KOPT-K1 (cell line): Measurements from ENCODE around the gene MTREX.

Source experiments
- H3K27ac ChIP-seq: fragments of 200-600 bp; sonication (generic); 2 replicates; pipeline ENCODE4 v1.5.1; 2016; ENCODE audit warnings: antibody characterized with exemption, mild to moderate bottlenecking, low read depth, low read length; ENCODE audit not compliant: poor library complexity, severe bottlenecking
- H3K36me3 ChIP-seq: fragments of 200-600 bp; sonication (generic); 2 replicates; pipeline ENCODE4 v1.5.1; 2017; ENCODE audit warnings: antibody characterized with exemption, mild to moderate bottlenecking, low read length, moderate library complexity; ENCODE audit not compliant: insufficient read depth
- H3K9me3 ChIP-seq: fragments of 200-600 bp; sonication (generic); 2 replicates; pipeline ENCODE4 v1.5.1; 2017; ENCODE audit warnings: antibody characterized with exemption, low read length, mild to moderate bottlenecking; ENCODE audit not compliant: insufficient read depth, poor library complexity, severe bottlenecking

The MTREX gene

DNA sequence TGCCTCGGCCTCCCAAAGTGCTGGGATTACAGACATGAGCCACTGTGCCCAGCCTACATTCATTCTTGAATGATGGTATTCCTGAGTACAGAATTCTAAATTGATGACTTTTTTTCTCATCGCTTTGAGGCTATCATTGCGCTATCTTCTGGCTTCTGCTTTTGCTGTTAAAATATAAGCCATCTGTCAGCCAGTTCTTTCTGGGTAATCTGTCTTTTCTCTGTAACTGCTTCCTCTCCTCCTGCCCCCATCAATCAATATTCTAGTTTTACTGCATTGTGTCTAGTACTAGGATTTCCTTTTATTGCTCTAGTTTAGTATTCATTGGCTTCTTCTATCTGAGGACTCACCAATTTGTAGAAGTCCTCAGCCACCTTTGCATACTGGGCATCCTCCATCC is 138.0 kb downstream of the MTREX start:
- Histone ChIP-seq H3K27ac (no peak overlapping the region), H3K36me3 (peaks cover 8% of the 10 kb centered on the region), H3K9me3 (no peaks in the 10 kb centered on the region)

DNA sequence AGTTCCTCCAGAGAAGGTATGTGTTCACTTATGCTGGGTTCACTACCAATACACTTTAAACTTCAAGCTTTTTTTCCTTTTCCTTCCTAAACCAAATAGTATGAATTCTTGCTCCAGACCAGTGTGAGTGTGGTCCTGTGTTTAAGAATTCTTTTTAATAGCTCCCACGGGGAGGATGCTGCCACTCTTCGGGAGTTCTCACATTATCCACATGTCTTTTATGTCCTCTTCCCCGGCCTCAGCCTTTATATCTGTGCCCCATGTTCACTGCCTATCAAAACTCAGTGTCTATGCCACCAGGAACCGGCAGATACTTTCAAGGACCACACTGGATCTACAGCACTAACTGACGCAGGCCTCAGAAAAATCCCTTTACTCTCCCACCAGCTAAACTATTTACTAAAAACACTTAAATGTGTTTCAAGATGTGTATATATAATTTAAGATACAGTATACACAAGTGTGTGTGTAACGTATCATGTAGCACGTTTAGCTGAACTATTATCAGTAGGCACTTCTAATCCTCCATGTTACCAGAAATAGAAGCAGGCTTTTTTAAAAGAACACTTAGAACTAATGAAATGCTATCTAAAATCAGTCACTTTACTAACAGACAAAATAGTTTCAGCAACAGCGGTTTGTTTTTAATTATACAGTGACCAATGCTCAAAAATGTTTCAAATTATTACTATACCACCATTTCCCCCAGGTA is 139.0 kb downstream of the MTREX start:
- Histone ChIP-seq H3K27ac (no peak overlapping the region), H3K9me3 (no peaks in the 10 kb centered on the region), H3K36me3 (no peaks in the 10 kb centered on the region)

DNA sequence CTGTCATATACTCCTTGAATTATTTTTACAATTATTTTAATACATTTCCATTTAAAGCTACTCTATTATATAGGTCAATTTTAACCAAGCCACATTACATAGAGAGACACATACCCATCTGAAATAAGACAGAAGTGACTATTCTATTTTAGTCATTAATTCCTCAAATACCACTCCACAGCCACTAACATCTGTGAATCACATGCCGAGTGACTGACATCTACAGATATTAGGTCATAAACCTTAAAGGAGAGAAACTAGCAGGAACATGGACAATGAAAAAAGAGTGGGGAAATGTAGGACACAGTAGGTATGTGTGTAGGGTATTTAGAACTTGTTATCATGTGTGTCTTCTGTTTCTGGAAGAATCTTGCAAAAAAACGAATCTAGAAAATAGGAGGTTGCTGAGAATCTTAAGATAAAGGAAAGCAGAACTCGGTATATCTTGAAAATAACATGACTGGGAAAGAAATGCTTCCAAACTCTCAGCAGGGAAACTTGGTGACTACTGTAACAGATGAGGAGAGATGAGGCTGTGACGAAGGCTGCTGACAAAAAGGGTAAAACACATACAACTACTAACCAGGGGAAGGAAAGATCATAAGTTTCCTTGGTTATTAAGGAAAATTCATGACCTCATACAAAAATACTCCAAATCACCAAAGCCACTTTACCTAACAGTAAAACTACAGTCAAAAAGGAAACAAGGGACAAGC is 142.4 kb downstream of the MTREX start:
- Histone ChIP-seq H3K27ac (no peak overlapping the region), H3K36me3 (no peaks in the 10 kb centered on the region), H3K9me3 (no peaks in the 10 kb centered on the region)

DNA sequence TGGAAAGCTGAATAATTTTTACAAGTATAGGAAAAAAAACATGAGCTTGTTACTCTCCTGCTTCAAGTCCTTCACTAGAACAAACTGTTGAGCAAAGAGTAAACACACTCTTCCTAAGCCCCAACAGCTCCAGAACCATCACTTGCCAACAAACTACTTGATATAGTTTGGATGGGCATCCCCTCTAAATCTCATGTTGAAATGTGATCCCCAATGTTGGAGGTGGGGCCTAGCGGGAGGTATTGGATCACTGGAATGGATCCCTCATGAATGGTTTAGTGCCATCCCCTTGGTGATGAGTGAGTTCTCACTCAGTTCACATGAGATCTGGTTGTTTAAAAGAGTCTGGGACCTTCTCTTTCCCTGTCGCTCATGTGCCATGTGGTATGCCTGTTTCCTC is 144.2 kb downstream of the MTREX start:
- Histone ChIP-seq H3K36me3 (no peaks in the 10 kb centered on the region), H3K27ac (no peak overlapping the region), H3K9me3 (no peaks in the 10 kb centered on the region)

DNA sequence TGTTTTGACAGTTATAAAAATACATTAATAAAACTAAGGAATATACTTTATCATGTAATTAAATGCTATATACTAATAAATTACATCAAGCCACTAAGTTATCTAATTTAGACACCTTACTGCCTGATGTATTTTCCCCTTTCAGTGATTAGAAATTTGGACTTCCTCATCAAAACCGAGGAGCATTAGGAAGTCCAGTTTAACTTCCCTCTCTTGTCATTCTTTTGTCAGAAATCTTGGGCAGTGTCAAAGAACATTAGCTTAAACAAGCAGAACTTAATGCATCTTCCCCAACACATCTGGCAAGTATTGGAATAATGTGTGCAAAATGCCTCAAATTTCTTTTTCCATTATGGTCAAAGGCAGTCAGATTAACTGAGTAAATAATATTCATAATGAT is 145.4 kb downstream of the MTREX start:
- no peak overlapping the region for H3K27ac ChIP-seq
- H3K9me3 ChIP-seq: no peaks in the 10 kb centered on the region
- no peaks in the 10 kb centered on the region for H3K36me3 ChIP-seq

DNA sequence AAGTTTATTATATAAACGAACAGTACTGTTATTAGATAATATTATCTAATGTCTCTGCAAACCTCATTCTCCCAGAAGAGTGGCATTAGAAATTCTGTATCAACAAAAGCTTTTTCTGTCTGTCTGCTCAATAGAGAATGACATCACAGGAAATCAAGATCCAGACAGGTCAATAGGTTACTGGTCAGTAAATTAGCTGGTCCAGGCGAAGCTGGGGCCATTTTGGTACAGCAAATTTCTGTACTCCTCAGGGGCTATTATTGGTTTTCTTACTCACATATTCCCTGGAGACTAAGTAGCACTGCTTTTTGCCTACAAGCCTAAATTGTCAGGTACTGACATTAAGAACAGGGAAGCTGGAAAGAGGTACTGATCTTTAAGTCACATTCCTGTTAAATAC is 146.5 kb downstream of the MTREX start:
- no peak overlapping the region for H3K27ac ChIP-seq
- no peaks in the 10 kb centered on the region for H3K36me3 ChIP-seq
- no peaks in the 10 kb centered on the region for H3K9me3 ChIP-seq

DNA sequence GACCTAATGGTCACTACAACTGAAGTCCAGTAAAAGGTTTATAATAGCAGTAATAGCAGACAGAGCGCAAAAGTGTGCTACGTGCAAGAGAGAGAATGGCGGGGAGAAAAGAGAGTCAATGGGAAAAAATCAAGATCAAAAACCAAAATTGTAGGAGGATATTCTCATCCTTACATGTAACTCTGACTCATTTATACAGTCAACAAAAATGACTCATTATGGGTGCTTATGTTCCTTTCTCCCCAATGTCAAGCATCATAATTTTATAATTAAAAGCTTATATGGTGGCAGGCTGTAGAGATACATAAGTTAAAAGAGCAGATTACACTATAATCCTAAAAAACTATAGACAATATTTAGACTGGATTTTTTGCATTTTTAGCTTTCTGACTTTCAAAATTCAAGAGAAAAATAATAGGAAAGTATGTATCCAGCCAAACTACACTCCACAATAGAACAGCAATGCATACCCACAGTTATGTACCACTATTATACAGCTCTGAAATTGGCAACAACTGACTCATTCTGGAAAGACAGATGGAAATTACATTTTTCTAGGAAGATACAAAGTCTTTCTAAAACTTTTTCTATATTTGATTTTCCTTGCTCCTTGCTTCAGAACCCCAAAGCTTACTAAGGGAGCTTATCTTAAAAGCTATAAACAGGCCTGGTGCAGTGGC is 148.6 kb downstream of the MTREX start:
- no peak overlapping the region for H3K27ac ChIP-seq
- no peaks in the 10 kb centered on the region for H3K9me3 ChIP-seq
- no peaks in the 10 kb centered on the region for H3K36me3 ChIP-seq

DNA sequence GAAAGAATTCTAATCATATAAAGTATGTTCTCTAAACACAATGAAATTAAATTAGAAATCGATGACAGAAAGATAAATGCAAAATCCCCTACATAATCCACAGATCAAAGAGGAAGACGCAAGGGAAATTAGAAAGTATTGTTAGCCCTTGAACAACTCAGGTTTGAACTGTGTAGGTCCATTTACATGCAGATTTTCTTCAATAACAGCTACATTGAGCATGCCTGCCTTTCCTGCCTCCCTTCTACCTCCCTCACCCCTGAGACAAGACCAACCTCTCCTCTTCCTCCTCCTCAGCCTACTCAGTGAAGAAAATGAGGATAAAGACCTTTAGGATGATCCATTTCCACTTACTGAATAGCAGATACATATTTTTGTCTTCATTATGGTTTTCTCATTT is 151.8 kb downstream of the MTREX start:
- Histone ChIP-seq H3K36me3 (no peaks in the 10 kb centered on the region), H3K27ac (no peak overlapping the region), H3K9me3 (no peaks in the 10 kb centered on the region)

DNA sequence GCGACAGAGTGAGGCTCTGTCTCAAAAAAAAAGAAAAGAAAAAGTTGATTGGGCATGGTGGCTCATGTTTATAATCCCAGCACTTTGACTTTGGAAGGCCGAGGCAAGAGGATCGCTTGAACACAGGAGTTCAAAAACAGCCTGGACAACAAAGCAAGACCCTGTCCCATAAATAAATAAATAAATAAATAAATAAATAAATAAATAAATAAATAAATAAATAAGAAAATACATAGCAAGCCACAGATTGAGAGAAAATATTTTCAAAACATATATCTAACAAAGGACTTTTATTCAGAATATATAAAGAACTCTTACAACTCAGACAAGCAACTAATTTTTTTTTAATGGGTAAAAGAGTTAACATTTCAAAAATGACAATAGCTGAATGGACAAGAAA is 155.8 kb downstream of the MTREX start:
- H3K9me3 ChIP-seq: no peaks in the 10 kb centered on the region
- H3K36me3 ChIP-seq: no peaks in the 10 kb centered on the region
- no peak overlapping the region for H3K27ac ChIP-seq

DNA sequence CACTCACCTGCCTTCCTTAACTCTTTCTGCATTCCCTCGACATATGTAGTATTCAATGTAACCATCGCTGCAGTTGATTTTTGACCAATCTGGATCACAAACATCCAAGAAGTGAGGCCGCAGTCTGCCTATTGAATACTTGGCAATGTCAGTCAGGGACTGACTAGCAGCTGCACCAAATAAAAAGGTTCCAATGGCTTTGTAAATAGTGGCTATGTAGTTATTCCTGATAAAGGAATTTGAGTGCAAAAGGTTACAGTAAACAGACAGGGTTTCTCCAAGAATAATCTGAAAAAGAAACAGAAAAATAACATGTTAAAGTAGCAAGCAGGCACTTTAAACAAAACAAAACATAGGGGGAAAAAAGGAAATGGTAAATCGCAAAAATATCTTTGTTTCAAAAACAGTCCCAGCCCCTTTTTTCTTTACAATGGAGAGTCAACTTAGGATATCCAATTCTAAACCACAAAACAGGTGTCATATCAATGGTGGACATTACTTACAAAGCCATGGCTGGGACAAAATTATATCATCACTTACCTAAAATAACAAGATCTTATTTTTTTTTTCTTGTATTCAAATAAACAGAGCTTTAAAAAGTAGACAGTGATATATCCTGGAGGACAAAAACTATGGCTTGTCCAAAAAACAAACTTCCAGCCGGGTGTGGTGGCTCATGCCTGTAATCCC is 160.2 kb downstream of the MTREX start:
- Histone ChIP-seq H3K27ac (no peak overlapping the region), H3K9me3 (no peaks in the 10 kb centered on the region), H3K36me3 (no peaks in the 10 kb centered on the region)

DNA sequence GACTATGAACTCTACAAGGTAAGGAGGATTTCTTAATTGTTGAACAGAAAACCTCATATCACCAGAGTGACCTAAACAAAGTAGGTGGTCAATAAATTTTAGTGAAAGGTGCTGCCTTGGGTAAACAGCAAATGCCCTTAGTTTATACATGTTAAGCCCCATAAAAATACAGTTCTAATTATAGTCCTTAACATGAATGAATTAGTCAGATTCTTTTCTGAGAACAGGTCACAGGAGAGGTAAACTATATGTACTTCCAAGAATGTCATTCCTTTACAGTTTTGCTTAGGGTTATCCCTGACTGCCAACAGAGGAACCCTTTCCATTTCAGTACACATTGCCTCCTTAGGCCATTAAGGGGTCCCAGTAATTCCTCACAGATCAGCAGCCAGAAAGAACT is 162.1 kb downstream of the MTREX start:
- Histone ChIP-seq H3K27ac (no peak overlapping the region), H3K9me3 (no peaks in the 10 kb centered on the region), H3K36me3 (no peaks in the 10 kb centered on the region)

DNA sequence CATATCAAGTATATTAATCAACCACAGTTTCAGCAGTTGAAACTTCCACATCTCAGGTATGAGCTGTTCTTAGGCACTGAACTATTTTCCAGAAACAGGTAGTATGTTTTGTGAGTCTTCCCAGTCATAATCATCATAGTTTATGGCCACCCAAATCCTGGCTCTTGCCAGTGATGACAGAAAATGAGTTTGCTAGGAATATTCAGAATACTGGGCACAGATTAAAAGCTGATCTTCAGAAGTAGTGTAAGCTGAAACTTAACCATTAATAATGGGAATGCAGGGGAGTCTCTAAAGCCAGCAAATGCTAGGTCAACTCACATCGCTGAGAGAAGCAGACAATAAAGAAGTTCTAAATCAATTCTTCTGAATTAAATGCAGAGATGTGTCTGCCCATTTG is 162.5 kb downstream of the MTREX start:
- Histone ChIP-seq H3K36me3 (no peaks in the 10 kb centered on the region), H3K27ac (no peak overlapping the region), H3K9me3 (no peaks in the 10 kb centered on the region)

DNA sequence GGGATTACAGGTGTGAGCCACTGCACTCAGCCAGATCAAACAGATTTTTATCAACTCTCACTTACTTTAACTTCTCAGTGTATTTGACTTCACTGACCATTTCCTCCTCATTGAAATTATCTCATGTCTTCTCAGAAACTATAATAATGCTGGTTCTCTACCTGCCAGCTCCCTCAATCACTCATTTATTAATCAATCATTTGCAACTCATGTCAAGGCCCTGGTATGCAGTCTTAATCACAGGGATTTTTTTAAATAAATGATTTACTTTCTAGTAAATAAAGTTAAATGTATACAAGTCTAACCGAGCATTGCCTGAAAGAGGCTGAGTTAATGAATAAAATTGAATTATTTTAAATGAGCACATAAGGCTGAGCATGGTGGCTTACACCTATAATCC is 163.7 kb downstream of the MTREX start:
- Histone ChIP-seq H3K27ac (no peak overlapping the region), H3K36me3 (no peaks in the 10 kb centered on the region), H3K9me3 (no peaks in the 10 kb centered on the region)

DNA sequence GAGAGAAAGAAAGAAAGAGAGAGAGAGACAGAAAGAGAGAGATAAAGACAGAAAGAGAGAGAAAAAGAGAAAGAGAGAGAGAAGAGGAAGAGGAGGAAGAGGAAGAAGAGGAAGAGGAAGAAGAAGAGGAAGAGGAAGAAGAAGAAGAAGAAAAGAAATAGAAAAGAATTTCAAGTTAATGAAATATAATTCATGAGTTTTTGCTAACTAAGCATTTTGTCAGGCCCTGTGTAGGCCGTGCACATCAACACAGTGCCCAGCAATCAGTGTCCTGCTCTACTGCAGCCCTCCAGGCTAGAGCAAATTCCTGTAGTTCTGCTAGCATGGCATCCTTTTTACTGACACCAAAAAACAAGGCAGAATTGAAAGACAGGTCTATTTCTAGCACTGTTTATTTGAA is 164.9 kb downstream of the MTREX start:
- Histone ChIP-seq H3K9me3 (no peaks in the 10 kb centered on the region), H3K27ac (no peak overlapping the region), H3K36me3 (no peaks in the 10 kb centered on the region)
